Liver (tissue), 3 donors: ENCODE data around the gene SPANXD.

Source experiments
- CTCF ChIP-seq: fragments of 150-350 bp; IDR thresholded peaks from 2 replicates; pipeline ENCODE4 v1.5.1; 2017; ENCODE audit warnings: improper control_type of control experiment, low read depth, low read length; ENCODE audit not compliant: missing input control
- HNF4A ChIP-seq, 2 donors: conservative IDR thresholded peaks; 2 replicates each; pipeline ENCODE4 v1.6.1; 2016; ENCODE audit warnings: antibody characterized with exemption in 2 of 2, mild to moderate bottlenecking in 2 of 2
- TAF1 ChIP-seq: conservative IDR thresholded peaks from 2 replicates; pipeline ENCODE4 v1.6.1; 2016; ENCODE audit warnings: antibody characterized with exemption, mild to moderate bottlenecking
- donor health status: healthy.
- donor health status: healthy.

- TF ChIP-seq CTCF (no peak), TAF1 (no peak), HNF4A (conservative IDR thresholded peaks at IDR 0.05) (no peak)
Observed at GRCh38 chrX:141714680-141715079, 16.1 kb upstream of the SPANXD start.
